Ovary (tissue), 9 donors: ENCODE data around the gene ITPRID2. TPM values are rescaled to one million over a fixed set of nuclear protein-coding genes. Genes with fewer than 3 reads are reported as not detected.

Experiments
- DNase-seq, 5 donors: peaks; one replicate each; pipeline ENCODE4 v3.0.0-alpha.2; 2019 to 2020
- H3K27ac ChIP-seq, 2 donors: fragments of 200-600 bp; one replicate each; pipeline versions ENCODE4 v1.5.1 to v1.8.0; 2019 to 2022
- H3K27me3 ChIP-seq: fragments of 200-600 bp; one replicate; pipeline ENCODE4 v1.8.0; 2022
- H3K36me3 ChIP-seq: fragments of 200-600 bp; sonication (generic); one replicate; pipeline ENCODE4 v1.5.1; 2019
- H3K4me1 ChIP-seq: one replicate; pipeline ENCODE4 v1.8.1; 2013; ENCODE audit warnings: mild to moderate bottlenecking, moderate library complexity; ENCODE audit not compliant: insufficient read depth
- H3K4me3 ChIP-seq: fragments of 200-600 bp; sonication (generic); one replicate; pipeline ENCODE4 v1.5.1; 2017
- H3K9me3 ChIP-seq, 2 donors: fragments of 200-600 bp in 1 of 2; sonication (generic) in 1 of 2; one replicate each; pipeline versions ENCODE4 v1.5.1 to v1.8.1; 2013 to 2019; ENCODE audit warnings: mild to moderate bottlenecking in 1 of 2, moderate library complexity in 1 of 2
- CTCF ChIP-seq, 3 donors: fragments of 450-650 bp in 2 of 3; fragments of 200-600 bp in 1 of 3; IDR thresholded peaks; one replicate each; pipeline versions ENCODE4 v1.5.1 to v1.8.0; 2016 to 2022; ENCODE audit warnings: antibody characterized with exemption in 3 of 3, mild to moderate bottlenecking in 1 of 3
- EP300 ChIP-seq: sonication (generic); formaldehyde crosslinking; IDR thresholded peaks from one replicate; pipeline ENCODE4 v1.6.1; 2017; ENCODE audit warnings: antibody characterized with exemption
- POLR2A ChIP-seq: fragments of 450-650 bp; IDR thresholded peaks from one replicate; pipeline ENCODE4 v1.6.1; 2017; ENCODE audit warnings: antibody characterized with exemption, mild to moderate bottlenecking, moderate library complexity
- WGBS, 3 donors: extraction: QIAGEN DNeasy Blood & Tissue Kit in 1 of 3; methylation state at CpG; one replicate each; pipeline versions ENCODE4 v1.1.5 to v1.1.7; 2013 to 2017; 5-methylcytosine and 5-hydroxymethylcytosine counted together
- intact Hi-C, 4 donors: fragments of 100-400 bp; cut with DNase I; formaldehyde crosslinking; loops; one replicate each; pipeline versions ENCODE4 v1.11.0 to v1.15.1; 2022 to 2023
- polyA plus RNA-seq, 2 donors: library from polyadenylated mRNA; stranded (reverse); fragments of 200-250 nt in 1 of 2; fragments of 350-450 nt in 1 of 2; fragmentation: Illumina TruSeq in 1 of 2; extraction: RNeasy Lipid Tissue Mini Kit (QIAGEN cat#74804) in 1 of 2; gene quantifications; one replicate each; pipeline ENCODE4 v1.2.3, GENCODE V29; 2013 to 2014
- total RNA-seq, 7 donors: library from RNA; depleted of rRNA in 2 of 7; stranded (reverse); fragments of >200 nt in 2 of 7; fragmentation: NEBNext Ultra II Directional in 3 of 7; extraction: Animal tissue kit (Norgen Biotek cat#: 25700) in 3 of 7; gene quantifications; one replicate each; pipeline versions ENCODE4 v1.1.0 to v1.2.4, GENCODE V29; 2016 to 2023
- donor health status: DM: no; HTN: no; CAD: no; lungs with moderate emphysema.
- donor health status: DM: no; HTN: no; CAD: no.
- donor health status: Bipolar disorder and iron deficiency.
- donor health status: DM: yes; HTN: yes; CAD: no.
- donor health status: DM: no; HTN: no; CAD: no.
- donor health status: DM: yes; HTN: yes; CAD: no.

ITPRID2 gene
- total and polyA plus RNA-seq, 9 donors, result 25.2 to 66.2 (median 48.6) TPM

DNA sequence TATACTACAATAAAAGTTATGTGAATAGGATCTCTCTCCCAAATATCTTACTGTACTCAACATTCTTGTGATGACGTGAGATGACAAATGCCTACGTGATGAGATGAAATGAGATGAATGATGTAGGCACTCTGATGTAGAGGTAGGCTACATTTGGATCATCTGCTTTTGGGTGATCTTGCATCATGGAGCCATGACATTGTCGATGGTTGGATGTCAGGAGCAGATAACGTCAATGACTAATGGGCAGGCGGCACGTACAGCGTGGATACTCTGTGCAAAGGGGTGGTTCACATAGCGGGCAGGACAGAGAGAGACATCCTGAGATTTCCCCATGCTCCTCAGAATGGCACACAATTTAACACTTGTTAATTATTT is 53.4 kb downstream of the ITPRID2 start:
- Histone ChIP-seq H3K27ac (no peak overlapping the region), H3K4me3 (no peak overlapping the region), H3K36me3 (no peaks in the 10 kb centered on the region), H3K4me1 (no peaks in the 10 kb centered on the region), H3K27me3 (no peaks in the 10 kb centered on the region), H3K9me3 (no peaks in the 10 kb centered on the region)
- TF ChIP-seq CTCF (IDR thresholded peaks at IDR 0.05) (no peak), EP300 (no peak), POLR2A (no peak)
- WGBS, 3 donors, result 94 to 97% (median 95%) methylated on average over 8 of the region's 8 CpGs
- intact Hi-C loops, result no loop called here
- DNase-seq, result no peak

- 50 to 77% (median 68%) methylated on average over 1 of the region's 1 CpG for WGBS, 3 donors
- intact Hi-C loops, result no loop called here
- TF ChIP-seq EP300, result no peak
- TF ChIP-seq CTCF (IDR thresholded peaks at IDR 0.05), result no peak
- no peak for TF ChIP-seq POLR2A
These were observed 55.1 kb downstream of the ITPRID2 start for GRCh38 chr2:181946444-181947127.

DNA sequence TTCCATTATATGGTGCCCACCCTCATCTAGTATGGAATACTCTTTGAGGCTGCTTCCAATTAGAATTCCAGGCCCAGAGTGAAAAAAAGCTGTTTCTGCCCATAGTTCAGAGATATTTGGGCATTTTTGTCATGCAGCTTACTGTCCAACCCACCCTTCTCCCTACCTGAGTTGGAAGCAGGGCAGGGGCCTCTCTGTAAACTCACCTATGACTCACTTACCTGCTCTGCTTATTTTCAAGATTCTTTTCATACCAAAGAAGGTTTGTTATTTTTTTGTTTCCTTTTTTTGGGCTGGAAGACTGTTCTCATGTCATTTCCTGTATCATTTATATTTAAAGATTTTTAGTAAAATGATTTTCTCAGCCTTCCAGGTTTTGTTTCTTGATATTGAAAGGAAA is 55.7 kb downstream of the ITPRID2 start:
- Histone ChIP-seq H3K4me3 (no peak overlapping the region), H3K27me3 (no peaks in the 10 kb centered on the region), H3K36me3 (no peaks in the 10 kb centered on the region), H3K27ac (no peak overlapping the region), H3K4me1 (no peaks in the 10 kb centered on the region), H3K9me3 (no peaks in the 10 kb centered on the region)
- intact Hi-C loops, result no loop called here
- TF ChIP-seq EP300 (no peak), POLR2A (no peak), CTCF (IDR thresholded peaks at IDR 0.05) (no peak)
- no peak for DNase-seq

More at GRCh38 chr2:181946444-181947127, 55.1 kb downstream of the ITPRID2 start:
- no peaks in the 10 kb centered on the region for H3K36me3 ChIP-seq
- no peaks in the 10 kb centered on the region for H3K9me3 ChIP-seq
- DNase-seq, result no peak
- H3K4me1 ChIP-seq, result no peaks in the 10 kb centered on the region
- H3K27ac ChIP-seq, result no peak overlapping the region
- H3K4me3 ChIP-seq, result no peak overlapping the region
- H3K27me3 ChIP-seq, result no peaks in the 10 kb centered on the region

- Histone ChIP-seq H3K36me3 (no peaks in the 10 kb centered on the region), H3K27ac (no peak overlapping the region), H3K9me3 (no peaks in the 10 kb centered on the region), H3K27me3 (no peaks in the 10 kb centered on the region), H3K4me3 (no peak overlapping the region), H3K4me1 (no peaks in the 10 kb centered on the region)
- WGBS, 3 donors, result 91 to 94% (median 92%) methylated on average over 2 of the region's 2 CpGs
- intact Hi-C loops, result no loop called here
- DNase-seq, result no peak
- no peak for TF ChIP-seq EP300
- no peak for TF ChIP-seq CTCF (IDR thresholded peaks at IDR 0.05)
- TF ChIP-seq POLR2A, result no peak
These were observed 56.7 kb downstream of the ITPRID2 start for GRCh38 chr2:181948227-181948626.
